H1 (cell line): Measurements from ENCODE around the gene GPD1L.

ENCODE experiments used
- CTCF ChIP-seq, 3 experiments: IDR thresholded peaks; 1 replicate in 2 of 3; 2 replicates in 1 of 3; pipeline versions ENCODE4 v1.5.1 to v1.6.1; 2011; ENCODE audit warnings: low read length in 3 of 3, mild to moderate bottlenecking in 3 of 3, inconsistent platforms in 2 of 3, low read depth in 1 of 3, moderate library complexity in 1 of 3; ENCODE audit not compliant: insufficient read depth in 1 of 3; ENCODE audit errors: control extremely low read depth in 1 of 3
- JUND ChIP-seq: IDR thresholded peaks from 2 replicates; pipeline ENCODE4 v1.6.1; 2011; ENCODE audit warnings: mild to moderate bottlenecking, improper control_type of control experiment, low read length

DNA sequence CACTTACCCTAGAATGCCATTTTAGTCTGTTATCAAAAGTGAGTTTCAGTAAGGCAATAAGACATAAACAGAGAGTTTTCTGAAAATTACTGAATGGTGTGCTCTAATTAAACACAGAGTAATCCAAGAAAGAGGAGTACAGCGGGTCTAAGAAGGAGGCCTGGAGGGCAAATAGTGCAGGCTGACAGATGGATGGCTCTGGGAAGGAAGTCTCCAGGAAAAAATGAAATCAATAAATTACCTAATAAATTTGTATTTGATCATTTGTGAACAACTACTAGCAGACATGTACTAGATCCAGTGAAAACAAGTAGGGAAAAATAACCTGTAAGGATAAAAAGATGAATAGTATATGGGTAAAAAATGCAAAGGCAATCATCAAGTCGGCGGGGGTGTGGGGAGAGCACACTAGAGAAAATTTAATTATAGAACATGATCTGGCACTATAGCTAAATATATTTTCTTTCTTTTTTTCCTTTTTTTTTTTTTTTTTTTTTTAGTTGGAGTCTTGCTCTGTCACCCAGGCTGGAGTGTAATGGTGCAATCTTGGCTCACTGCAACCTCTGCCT is 22.6 kb upstream of the GPD1L start:
- TF ChIP-seq JUND: no peak
- TF ChIP-seq CTCF (IDR thresholded peaks at IDR 0.05; ENCODE audit: control extremely low read depth in 1 of 3, insufficient read depth in 1 of 3, low read depth in 1 of 3, low read length in 3 of 3): no peak
